Loucy (cell line): ENCODE results near the gene FBXO22.

Experiments used
- CTCF ChIP-seq: fragments of 200-600 bp; sonication (generic); conservative IDR thresholded peaks from 2 replicates; pipeline ENCODE4 v1.5.1; 2014; ENCODE audit warnings: mild to moderate bottlenecking, antibody characterized with exemption, low read length
- EZH2phosphoT487 ChIP-seq: fragments of 200-600 bp; IDR thresholded peaks from 2 replicates; pipeline ENCODE4 v1.6.1; 2018; ENCODE audit warnings: antibody characterized with exemption, mild to moderate bottlenecking, moderate library complexity, borderline replicate concordance

GRCh38 chr15:75948761-75949296 lies 45.2 kb downstream of the FBXO22 start:
- no peak for TF ChIP-seq CTCF
- TF ChIP-seq EZH2phosphoT487: no peak
